HG03135 (cell line): ENCODE results near the gene FIGNL2.

ENCODE experiments used
- ATAC-seq: cut with Tn5 transposase; IDR thresholded peaks from one replicate; pipeline ENCODE4 v1.9.1; 2021; ENCODE audit warnings: mild to moderate bottlenecking, moderate library complexity; ENCODE audit not compliant: unreplicated experiment

Gene FIGNL2

GRCh38 chr12:51874486-51874885 lies 26.0 kb upstream of the FIGNL2 start:
- no peak for ATAC-seq

- ATAC-seq, result no peak
Measured at GRCh38 chr12:51874000-51874399, 25.5 kb upstream of the FIGNL2 start.

- ATAC-seq, result no peak
Measured at GRCh38 chr12:51873251-51873994, 24.9 kb upstream of the FIGNL2 start.

- no peak for ATAC-seq
Measured at GRCh38 chr12:51872689-51872981, 24.1 kb upstream of the FIGNL2 start.

GRCh38 chr12:51871918-51872688 lies 23.6 kb upstream of the FIGNL2 start:
- ATAC-seq, result no peak

GRCh38 chr12:51871126-51871525 lies 22.6 kb upstream of the FIGNL2 start:
- no peak for ATAC-seq

- no peak for ATAC-seq
Measured at GRCh38 chr12:51870504-51870903, 22.0 kb upstream of the FIGNL2 start.

- ATAC-seq, result no peak
Measured at GRCh38 chr12:51869931-51870330, 21.4 kb upstream of the FIGNL2 start.

- ATAC-seq, result no peak
Measured at GRCh38 chr12:51869496-51869865, 21.0 kb upstream of the FIGNL2 start.

GRCh38 chr12:51868821-51869495 lies 20.4 kb upstream of the FIGNL2 start:
- ATAC-seq, result no peak

- ATAC-seq, result no peak
Measured at GRCh38 chr12:51867796-51868428, 19.4 kb upstream of the FIGNL2 start.

GRCh38 chr12:51867371-51867770 lies 18.9 kb upstream of the FIGNL2 start:
- no peak for ATAC-seq

- ATAC-seq, result no peak
Measured at GRCh38 chr12:51866762-51867161, 18.2 kb upstream of the FIGNL2 start.

GRCh38 chr12:51866324-51866723 lies 17.8 kb upstream of the FIGNL2 start:
- ATAC-seq, result no peak

GRCh38 chr12:51865757-51866270 lies 17.3 kb upstream of the FIGNL2 start:
- ATAC-seq, result no peak

GRCh38 chr12:51864833-51865670 lies 16.5 kb upstream of the FIGNL2 start:
- ATAC-seq, result no peak

GRCh38 chr12:51863933-51864832 lies 15.7 kb upstream of the FIGNL2 start:
- no peak for ATAC-seq

GRCh38 chr12:51863363-51863932 lies 14.9 kb upstream of the FIGNL2 start:
- ATAC-seq, result no peak

GRCh38 chr12:51862947-51863346 lies 14.4 kb upstream of the FIGNL2 start:
- no peak for ATAC-seq
